HL-60 (cell line): ENCODE results near the gene ALPL.

Experiments used
- DNase-seq, 2 experiments: peaks; one replicate each; pipeline ENCODE4 v3.0.0-alpha.2; 2010 to 2020; ENCODE audit warnings: low read depth in 1 of 2, low spot score in 1 of 2
- H3K27ac ChIP-seq: fragments of 250-450 bp; sonication (Bioruptor Pico); replicated peaks from 2 replicates; pipeline ENCODE4 v1.5.1; 2020; ENCODE audit warnings: mild to moderate bottlenecking, moderate library complexity
- H3K27me3 ChIP-seq: fragments of 250-450 bp; sonication (Bioruptor Pico); 2 replicates; pipeline ENCODE4 v1.5.1; 2021; ENCODE audit warnings: mild to moderate bottlenecking, moderate library complexity; ENCODE audit not compliant: insufficient read depth, poor library complexity, severe bottlenecking
- H3K4me3 ChIP-seq: replicated peaks from 2 replicates; pipeline ENCODE4 v1.5.1; 2011; ENCODE audit warnings: mild to moderate bottlenecking, control low read depth, low read length; ENCODE audit not compliant: insufficient read depth
- GABPA ChIP-seq: IDR thresholded peaks from 2 replicates; pipeline ENCODE4 v1.6.1; 2012; ENCODE audit warnings: low read depth
- POLR2AphosphoS5 ChIP-seq: IDR thresholded peaks from 2 replicates; pipeline ENCODE4 v1.6.1; 2012; ENCODE audit warnings: low read depth
- SPI1 ChIP-seq: IDR thresholded peaks from 2 replicates; pipeline ENCODE4 v1.6.1; 2012; ENCODE audit warnings: low read depth, mild to moderate bottlenecking, borderline replicate concordance
- TF ChIP-seq, protein P1 (sequence below): IDR thresholded peaks from 2 replicates; pipeline ENCODE4 v1.6.1; 2012; ENCODE audit warnings: low read depth; ENCODE audit not compliant: insufficient replicate concordance
- TF ChIP-seq, protein P2 (sequence below): IDR thresholded peaks from one replicate; pipeline ENCODE4 v1.5.1; 2011; ENCODE audit warnings: low read length, control low read depth, inconsistent platforms; ENCODE audit not compliant: insufficient read depth

Gene ALPL

DNA sequence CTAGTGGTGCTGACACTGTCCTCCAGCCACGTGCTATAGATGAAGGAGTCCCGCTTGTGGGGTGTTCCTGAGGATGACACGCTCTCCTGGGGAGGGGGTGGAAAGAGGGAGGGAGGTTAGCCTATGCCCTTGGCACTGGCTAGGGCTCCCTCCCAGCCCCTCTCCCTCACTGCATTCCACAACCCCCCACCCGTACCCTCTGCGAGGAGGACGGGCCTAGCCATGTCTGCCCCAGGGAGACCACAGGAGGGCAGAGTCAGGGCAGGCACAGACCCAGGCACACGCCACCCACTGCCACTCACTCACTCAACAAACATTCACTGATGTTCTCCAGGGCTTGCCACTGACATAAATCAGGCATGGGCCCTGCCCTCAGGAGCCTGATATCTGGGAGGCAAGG lies 89.2 kb downstream of the ALPL start:
- H3K4me3 ChIP-seq = no peak overlapping the region
- no peak overlapping the region for H3K27ac ChIP-seq
- H3K27me3 ChIP-seq = no peaks in the 10 kb centered on the region
- TF ChIP-seq, protein P1, sequence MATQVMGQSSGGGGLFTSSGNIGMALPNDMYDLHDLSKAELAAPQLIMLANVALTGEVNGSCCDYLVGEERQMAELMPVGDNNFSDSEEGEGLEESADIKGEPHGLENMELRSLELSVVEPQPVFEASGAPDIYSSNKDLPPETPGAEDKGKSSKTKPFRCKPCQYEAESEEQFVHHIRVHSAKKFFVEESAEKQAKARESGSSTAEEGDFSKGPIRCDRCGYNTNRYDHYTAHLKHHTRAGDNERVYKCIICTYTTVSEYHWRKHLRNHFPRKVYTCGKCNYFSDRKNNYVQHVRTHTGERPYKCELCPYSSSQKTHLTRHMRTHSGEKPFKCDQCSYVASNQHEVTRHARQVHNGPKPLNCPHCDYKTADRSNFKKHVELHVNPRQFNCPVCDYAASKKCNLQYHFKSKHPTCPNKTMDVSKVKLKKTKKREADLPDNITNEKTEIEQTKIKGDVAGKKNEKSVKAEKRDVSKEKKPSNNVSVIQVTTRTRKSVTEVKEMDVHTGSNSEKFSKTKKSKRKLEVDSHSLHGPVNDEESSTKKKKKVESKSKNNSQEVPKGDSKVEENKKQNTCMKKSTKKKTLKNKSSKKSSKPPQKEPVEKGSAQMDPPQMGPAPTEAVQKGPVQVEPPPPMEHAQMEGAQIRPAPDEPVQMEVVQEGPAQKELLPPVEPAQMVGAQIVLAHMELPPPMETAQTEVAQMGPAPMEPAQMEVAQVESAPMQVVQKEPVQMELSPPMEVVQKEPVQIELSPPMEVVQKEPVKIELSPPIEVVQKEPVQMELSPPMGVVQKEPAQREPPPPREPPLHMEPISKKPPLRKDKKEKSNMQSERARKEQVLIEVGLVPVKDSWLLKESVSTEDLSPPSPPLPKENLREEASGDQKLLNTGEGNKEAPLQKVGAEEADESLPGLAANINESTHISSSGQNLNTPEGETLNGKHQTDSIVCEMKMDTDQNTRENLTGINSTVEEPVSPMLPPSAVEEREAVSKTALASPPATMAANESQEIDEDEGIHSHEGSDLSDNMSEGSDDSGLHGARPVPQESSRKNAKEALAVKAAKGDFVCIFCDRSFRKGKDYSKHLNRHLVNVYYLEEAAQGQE = no peak
- TF ChIP-seq POLR2AphosphoS5 (no peak), SPI1 (no peak), GABPA (no peak)
- TF ChIP-seq, protein P2, sequence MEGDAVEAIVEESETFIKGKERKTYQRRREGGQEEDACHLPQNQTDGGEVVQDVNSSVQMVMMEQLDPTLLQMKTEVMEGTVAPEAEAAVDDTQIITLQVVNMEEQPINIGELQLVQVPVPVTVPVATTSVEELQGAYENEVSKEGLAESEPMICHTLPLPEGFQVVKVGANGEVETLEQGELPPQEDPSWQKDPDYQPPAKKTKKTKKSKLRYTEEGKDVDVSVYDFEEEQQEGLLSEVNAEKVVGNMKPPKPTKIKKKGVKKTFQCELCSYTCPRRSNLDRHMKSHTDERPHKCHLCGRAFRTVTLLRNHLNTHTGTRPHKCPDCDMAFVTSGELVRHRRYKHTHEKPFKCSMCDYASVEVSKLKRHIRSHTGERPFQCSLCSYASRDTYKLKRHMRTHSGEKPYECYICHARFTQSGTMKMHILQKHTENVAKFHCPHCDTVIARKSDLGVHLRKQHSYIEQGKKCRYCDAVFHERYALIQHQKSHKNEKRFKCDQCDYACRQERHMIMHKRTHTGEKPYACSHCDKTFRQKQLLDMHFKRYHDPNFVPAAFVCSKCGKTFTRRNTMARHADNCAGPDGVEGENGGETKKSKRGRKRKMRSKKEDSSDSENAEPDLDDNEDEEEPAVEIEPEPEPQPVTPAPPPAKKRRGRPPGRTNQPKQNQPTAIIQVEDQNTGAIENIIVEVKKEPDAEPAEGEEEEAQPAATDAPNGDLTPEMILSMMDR = no peak
- no peak for DNase-seq

DNA sequence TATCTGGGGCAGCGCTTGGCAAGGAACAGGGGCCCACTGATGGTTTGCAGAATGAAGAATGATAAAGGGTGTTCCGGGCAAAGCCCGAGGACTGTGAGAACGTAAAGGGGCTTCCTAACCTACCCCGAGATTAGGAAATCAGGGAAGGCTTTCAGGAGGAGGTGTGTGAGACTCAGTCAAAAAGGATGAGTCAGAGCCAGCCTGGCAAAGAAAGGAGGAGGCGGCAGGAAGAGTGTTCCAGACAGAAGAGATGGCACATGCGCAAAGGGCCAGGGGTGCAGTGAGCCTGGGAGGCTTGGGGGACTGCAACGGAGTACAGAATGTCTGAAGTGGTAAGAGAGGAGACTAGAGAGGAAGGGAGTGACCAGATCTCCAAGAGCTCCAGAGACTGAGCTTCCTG lies 89.7 kb downstream of the ALPL start:
- TF ChIP-seq, protein P2 = no peak
- no peak for TF ChIP-seq GABPA
- TF ChIP-seq, protein P1 = no peak
- TF ChIP-seq SPI1 = no peak
- no peak for TF ChIP-seq POLR2AphosphoS5
- DNase-seq = no peak
- Histone ChIP-seq H3K27ac (no peak overlapping the region), H3K27me3 (no peaks in the 10 kb centered on the region), H3K4me3 (no peak overlapping the region)

DNA sequence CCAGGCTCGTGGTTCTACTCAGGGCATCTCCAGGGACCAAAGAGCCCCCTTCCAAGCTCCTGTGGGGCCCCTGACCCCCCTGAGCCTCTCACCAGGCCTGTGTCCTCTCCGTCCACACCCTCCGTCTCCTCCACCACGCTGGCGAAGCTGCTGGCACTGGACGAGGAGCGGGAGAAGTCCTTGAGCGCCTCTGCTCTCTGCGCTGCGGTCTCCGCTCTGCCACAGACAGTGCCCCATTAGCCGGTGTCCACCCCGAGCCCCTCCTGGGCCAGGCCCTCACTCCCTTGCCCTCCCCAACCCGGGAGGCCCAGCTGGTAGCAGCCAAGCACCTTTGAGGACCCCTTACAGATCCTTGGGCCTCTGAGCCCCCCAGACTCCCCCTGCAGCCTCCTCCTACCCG lies 90.2 kb downstream of the ALPL start:
- Histone ChIP-seq H3K27me3 (no peaks in the 10 kb centered on the region), H3K27ac (no peak overlapping the region), H3K4me3 (no peak overlapping the region)
- no peak for DNase-seq
- TF ChIP-seq, protein P1 = no peak
- no peak for TF ChIP-seq SPI1
